Spleen (tissue), 11 donors: ENCODE measurements around the gene SAMD10. TPM values are rescaled to one million over a fixed set of nuclear protein-coding genes. Genes with fewer than 3 reads are reported as not detected.
"Not testable (repeated sequence)": the region's sequence is repeated elsewhere in the genome, so short reads cannot be mapped to it uniquely, and the experiment has no call there.

Experiments used
- DNase-seq: peaks from one replicate; pipeline ENCODE4 v3.0.0-alpha.2; 2020
- H3K27ac ChIP-seq, 8 donors: fragments of 200-600 bp; sonication (generic) in 7 of 8; 1 replicate in 4 of 8; 2 replicates in 4 of 8; pipeline versions ENCODE4 v1.5.0 to v1.8.0; 2016 to 2021; ENCODE audit warnings: inconsistent platforms in 4 of 8, mild to moderate bottlenecking in 4 of 8, moderate library complexity in 1 of 8
- H3K27me3 ChIP-seq, 7 donors: fragments of 200-600 bp; sonication (generic) in 6 of 7; replicated peaks in 1 of 7; 1 replicate in 4 of 7; 2 replicates in 3 of 7; pipeline versions ENCODE4 v1.5.0 to v1.8.0; 2016 to 2021; ENCODE audit warnings: inconsistent platforms in 3 of 7, mild to moderate bottlenecking in 1 of 7
- H3K36me3 ChIP-seq, 6 donors: fragments of 200-600 bp; sonication (generic) in 5 of 6; 1 replicate in 4 of 6; 2 replicates in 2 of 6; pipeline versions ENCODE4 v1.5.0 to v1.8.0; 2016 to 2021; ENCODE audit warnings: inconsistent platforms in 2 of 6
- H3K4me1 ChIP-seq, 6 donors: fragments of 200-600 bp; sonication (generic) in 5 of 6; 1 replicate in 3 of 6; 2 replicates in 3 of 6; pipeline versions ENCODE4 v1.5.0 to v1.8.0; 2016 to 2021; ENCODE audit warnings: inconsistent platforms in 3 of 6
- H3K4me3 ChIP-seq, 8 donors: fragments of 200-600 bp; sonication (generic) in 7 of 8; 1 replicate in 4 of 8; 2 replicates in 4 of 8; pipeline versions ENCODE4 v1.5.0 to v1.8.0; 2016 to 2021; ENCODE audit warnings: inconsistent platforms in 4 of 8, mild to moderate bottlenecking in 4 of 8, moderate library complexity in 2 of 8
- H3K9me3 ChIP-seq, 8 donors: fragments of 200-600 bp; sonication (generic) in 7 of 8; 1 replicate in 4 of 8; 2 replicates in 4 of 8; pipeline versions ENCODE4 v1.5.0 to v1.8.0; 2016 to 2021; ENCODE audit warnings: inconsistent platforms in 4 of 8
- CTCF ChIP-seq, 11 experiments: fragments of 200-600 bp in 7 of 11; fragments of 450-650 bp in 4 of 11; sonication (generic) in 4 of 11; IDR thresholded peaks in 8 of 11; conservative IDR thresholded peaks in 3 of 11; 1 replicate in 7 of 11; 2 replicates in 4 of 11; pipeline versions ENCODE4 v1.4.0 to v1.8.0; 2016 to 2021; ENCODE audit warnings: antibody characterized with exemption in 11 of 11, inconsistent platforms in 4 of 11, mild to moderate bottlenecking in 1 of 11
- POLR2A ChIP-seq, 3 donors: fragments of 450-650 bp; IDR thresholded peaks; one replicate each; pipeline ENCODE4 v1.5.1; 2017; ENCODE audit warnings: antibody characterized with exemption in 3 of 3, mild to moderate bottlenecking in 1 of 3
- POLR2AphosphoS5 ChIP-seq, 3 donors: sonication (generic); formaldehyde crosslinking; IDR thresholded peaks; one replicate each; pipeline ENCODE4 v1.5.1; 2017; ENCODE audit warnings: antibody characterized with exemption in 3 of 3
- WGBS, 5 donors: extraction: QIAGEN DNeasy Blood & Tissue Kit in 3 of 5; methylation state at CpG; one replicate each; pipeline versions ENCODE4 v1.1.5 to v1.1.7; 2013 to 2018; 5-methylcytosine and 5-hydroxymethylcytosine counted together
- intact Hi-C: fragments of 100-400 bp; cut with DNase I; formaldehyde crosslinking; loops from one replicate; pipeline ENCODE4 v1.15.0; 2023; ENCODE audit warnings: low total_unique reads
- polyA plus RNA-seq, 3 donors: library from polyadenylated mRNA; stranded (reverse); fragments of 200-250 nt; gene quantifications; one replicate each; pipeline ENCODE4 v1.2.1, GENCODE V29; 2013
- total RNA-seq, 7 donors: library from RNA; depleted of rRNA in 3 of 7; stranded (reverse); fragments of >200 nt in 3 of 7; fragmentation: NEBNext Ultra II Directional in 4 of 7; extraction: Animal tissue kit (Norgen Biotek cat#: 25700) in 4 of 7; gene quantifications; one replicate each; pipeline versions ENCODE4 v1.1.0 to v1.2.1, GENCODE V29; 2016 to 2021
- donor health status: healthy with polysubstance abuse.
- donor health status: DM: no; HTN: no; CAD: no; lungs with moderate emphysema.
- donor health status: DM: no; HTN: no; CAD: no.
- donor health status: Bipolar disorder and iron deficiency.
- donor health status: healthy.
- donor health status: DM: no; HTN: no; CAD: no.
- donor health status: DM: yes; HTN: yes; CAD: no.

The SAMD10 gene
- total and polyA plus RNA-seq, 10 donors, result 5.9 to 13.8 (median 8.8) TPM

GRCh38 chr20:64021124-64021975, 41.9 kb upstream of the SAMD10 start:
- no peak overlapping the region for H3K4me3 ChIP-seq
- no peak for DNase-seq
- intact Hi-C loops, result no loop called here
- H3K27ac ChIP-seq, result no peak overlapping the region
- H3K27me3 ChIP-seq, result no peaks in the 10 kb centered on the region
- 91 to 96% (median 95%) methylated on average over 26 to 36 of the region's 36 CpGs for WGBS, 5 donors
- peaks cover 8 to 100% (median 92%) of the 10 kb centered on the region in 6 donors for H3K36me3 ChIP-seq
- H3K9me3 ChIP-seq, result no peaks in the 10 kb centered on the region
- H3K4me1 ChIP-seq, result peaks cover 0 to 4% (median 0%) of the 10 kb centered on the region in 6 donors
- no peak for TF ChIP-seq CTCF (IDR thresholded peaks at IDR 0.05 in 8 of 11, conservative IDR thresholded peaks at IDR 0.05 in 3 of 11)
- TF ChIP-seq POLR2AphosphoS5 (IDR thresholded peaks at IDR 0.05), result no peak
- no peak for TF ChIP-seq POLR2A (IDR thresholded peaks at IDR 0.05)

- Histone ChIP-seq H3K9me3 (peaks cover 0 to 9% (median 3%) of the 10 kb centered on the region in 8 donors), H3K4me1 (peaks cover 0 to 18% (median 7%) of the 10 kb centered on the region in 6 donors), H3K27ac (no peak overlapping the region), H3K36me3 (peaks cover 0 to 91% (median 80%) of the 10 kb centered on the region in 6 donors), H3K4me3 (no peak overlapping the region), H3K27me3 (no peaks in the 10 kb centered on the region)
- intact Hi-C loops, result no loop called here
- no peak for DNase-seq
- 80 to 94% (median 92%) methylated on average over 2 of the region's 2 CpGs for WGBS, 5 donors
- TF ChIP-seq CTCF (IDR thresholded peaks at IDR 0.05 in 8 of 11, conservative IDR thresholded peaks at IDR 0.05 in 3 of 11), result no peak
- no peak for TF ChIP-seq POLR2AphosphoS5 (IDR thresholded peaks at IDR 0.05)
- TF ChIP-seq POLR2A (IDR thresholded peaks at IDR 0.05), result no peak
Measured at GRCh38 chr20:64015635-64016034, 36.2 kb upstream of the SAMD10 start.

GRCh38 chr20:64012385-64013154, 33.1 kb upstream of the SAMD10 start:
- H3K4me1 ChIP-seq, result peaks cover 0 to 25% (median 11%) of the 10 kb centered on the region in 6 donors
- DNase-seq, intact Hi-C loops, H3K4me3 ChIP-seq, H3K27me3 ChIP-seq: not testable (repeated sequence)
- peak overlapping the region; percentile 52 to 82 (median 72) for H3K27ac ChIP-seq
- H3K9me3 ChIP-seq, result peaks cover 0 to 28% (median 10%) of the 10 kb centered on the region in 8 donors
- 67 to 82% (median 77%) methylated on average over 9 to 15 of the region's 20 CpGs for WGBS, 5 donors
- H3K36me3 ChIP-seq, result peaks cover 8 to 91% (median 81%) of the 10 kb centered on the region in 6 donors

GRCh38 chr20:64011366-64011779, 31.9 kb upstream of the SAMD10 start:
- DNase-seq, result no peak
- peaks cover 8 to 91% (median 78%) of the 10 kb centered on the region in 6 donors for H3K36me3 ChIP-seq
- 95 to 98% (median 95%) methylated on average over 14 to 16 of the region's 16 CpGs for WGBS, 5 donors
- peaks cover 0 to 28% (median 10%) of the 10 kb centered on the region in 8 donors for H3K9me3 ChIP-seq
- H3K4me3 ChIP-seq, result peak overlapping the region in 1 of 8 donors; percentile 14
- H3K4me1 ChIP-seq, result peaks cover 0 to 27% (median 11%) of the 10 kb centered on the region in 6 donors
- H3K27ac ChIP-seq, result peak overlapping the region in 5 of 8 donors; percentile 15 to 69 (median 67)
- TF ChIP-seq POLR2A (IDR thresholded peaks at IDR 0.05) (no peak), POLR2AphosphoS5 (IDR thresholded peaks at IDR 0.05) (peak in 2 of 3 donors; percentile 31 to 44)
- H3K27me3 ChIP-seq, result no peaks in the 10 kb centered on the region
- intact Hi-C loops, result no loop called here
